IPS DF 6.9 (cell line): ENCODE data around the gene ACOT2.
"Not testable (repeated sequence)": the region's sequence is repeated elsewhere in the genome, so short reads cannot be mapped to it uniquely, and the experiment has no call there.

ENCODE experiments used
- DNase-seq: peaks from one replicate; pipeline ENCODE4 v3.0.0-alpha.2; 2013; ENCODE audit warnings: low read depth, low spot score
- H3K27ac ChIP-seq: one replicate; pipeline ENCODE4 v1.5.1; 2013; ENCODE audit warnings: low read length, control low read depth
- H3K27me3 ChIP-seq: 2 replicates; pipeline ENCODE4 v1.6.1; 2013; ENCODE audit warnings: mild to moderate bottlenecking, low read length; ENCODE audit not compliant: control insufficient read depth, insufficient read depth
- H3K36me3 ChIP-seq: 2 replicates; pipeline ENCODE4 v1.6.1; 2013; ENCODE audit warnings: low read length; ENCODE audit not compliant: control insufficient read depth, insufficient read depth
- H3K4me1 ChIP-seq: 2 replicates; pipeline ENCODE4 v1.6.1; 2013; ENCODE audit warnings: low read length; ENCODE audit not compliant: control insufficient read depth, insufficient read depth
- H3K4me3 ChIP-seq: 2 replicates; pipeline ENCODE4 v1.5.1; 2013; ENCODE audit warnings: mild to moderate bottlenecking, low read length
- H3K9me3 ChIP-seq: 2 replicates; pipeline ENCODE4 v1.6.1; 2013; ENCODE audit warnings: low read length, inconsistent platforms; ENCODE audit not compliant: control insufficient read depth, insufficient read depth
- WGBS: extraction: QIAGEN DNeasy Blood & Tissue Kit; methylation state at CpG from one replicate; pipeline ENCODE4 v1.1.7; 2013; ENCODE audit warnings: mixed read lengths, missing lambda C conversion rate; ENCODE audit not compliant: insufficient read length, insufficient coverage; 5-methylcytosine and 5-hydroxymethylcytosine counted together

Gene ACOT2

GRCh38 chr14:73567951-73568885, 795 bp upstream of the ACOT2 start:
- WGBS, result 100% methylated on average over 2 of the region's 16 CpGs
- Histone ChIP-seq H3K27me3 (no peaks in the 10 kb centered on the region), H3K9me3 (no peaks in the 10 kb centered on the region), H3K4me1 (peaks cover 5% of the 10 kb centered on the region; the same call in 1 of the 2 replicates), H3K4me3 (no peak overlapping the region; the same call in 1 of the 2 replicates), H3K36me3 (no peaks in the 10 kb centered on the region), H3K27ac (no peak overlapping the region)
- DNase-seq, result no peak

- not testable (repeated sequence) for H3K27me3 ChIP-seq, H3K4me1 ChIP-seq, DNase-seq, H3K36me3 ChIP-seq, H3K9me3 ChIP-seq, H3K27ac ChIP-seq
- peak overlapping the region; percentile 48; the same call in 1 of the 2 replicates for H3K4me3 ChIP-seq
- WGBS, result no CpG with 5 or more reads among the region's 4 CpGs
These were observed 178 bp upstream of the ACOT2 start for GRCh38 chr14:73568886-73569184.

GRCh38 chr14:73570913-73571312, 1.9 kb downstream of the ACOT2 start:
- not testable (repeated sequence) for H3K27ac ChIP-seq, H3K4me1 ChIP-seq, DNase-seq, H3K36me3 ChIP-seq, H3K27me3 ChIP-seq, H3K9me3 ChIP-seq, H3K4me3 ChIP-seq
- WGBS, result no CpG with 5 or more reads among the region's 8 CpGs

GRCh38 chr14:73573034-73573433, 4.0 kb downstream of the ACOT2 start:
- no CpG with 5 or more reads among the region's 5 CpGs for WGBS
- not testable (repeated sequence) for H3K9me3 ChIP-seq, H3K4me1 ChIP-seq, H3K27ac ChIP-seq, H3K4me3 ChIP-seq, DNase-seq, H3K27me3 ChIP-seq, H3K36me3 ChIP-seq

- DNase-seq, result not testable (repeated sequence)
- WGBS, result no CpG with 5 or more reads among the region's 4 CpGs
These were observed 4.7 kb downstream of the ACOT2 start for GRCh38 chr14:73573740-73574139.

GRCh38 chr14:73574251-73574650, 5.2 kb downstream of the ACOT2 start:
- not testable (repeated sequence) for DNase-seq, H3K4me3 ChIP-seq, H3K36me3 ChIP-seq, H3K27me3 ChIP-seq, H3K4me1 ChIP-seq, H3K27ac ChIP-seq, H3K9me3 ChIP-seq
- WGBS, result no CpG with 5 or more reads among the region's 7 CpGs

More at GRCh38 chr14:73573740-73574139, 4.7 kb downstream of the ACOT2 start:
- not testable (repeated sequence) for H3K9me3 ChIP-seq, H3K4me3 ChIP-seq, H3K4me1 ChIP-seq, H3K36me3 ChIP-seq, H3K27ac ChIP-seq, H3K27me3 ChIP-seq

GRCh38 chr14:73576391-73576790, 7.4 kb downstream of the ACOT2 start:
- no peak overlapping the region for H3K4me3 ChIP-seq
- DNase-seq, result no peak
- no peaks in the 10 kb centered on the region for H3K9me3 ChIP-seq
- H3K27me3 ChIP-seq, result no peaks in the 10 kb centered on the region
- no peaks in the 10 kb centered on the region for H3K4me1 ChIP-seq
- no peak overlapping the region for H3K27ac ChIP-seq
- no CpG with 5 or more reads among the region's 3 CpGs for WGBS
- H3K36me3 ChIP-seq, result no peaks in the 10 kb centered on the region

- not testable (repeated sequence) for H3K27me3 ChIP-seq, DNase-seq
- no CpG with 5 or more reads among the region's 2 CpGs for WGBS
These were observed 8.2 kb downstream of the ACOT2 start for GRCh38 chr14:73577214-73577613.

GRCh38 chr14:73582102-73582979, 13.3 kb downstream of the ACOT2 start:
- not testable (repeated sequence) for H3K27ac ChIP-seq, H3K9me3 ChIP-seq, H3K4me3 ChIP-seq, H3K36me3 ChIP-seq, DNase-seq, H3K4me1 ChIP-seq, H3K27me3 ChIP-seq
- no CpG with 5 or more reads among the region's 11 CpGs for WGBS

More at GRCh38 chr14:73577214-73577613, 8.2 kb downstream of the ACOT2 start:
- H3K4me3 ChIP-seq, H3K4me1 ChIP-seq, H3K9me3 ChIP-seq, H3K36me3 ChIP-seq, H3K27ac ChIP-seq: not testable (repeated sequence)

GRCh38 chr14:73588695-73589094, 19.7 kb downstream of the ACOT2 start:
- Histone ChIP-seq H3K9me3 (no peaks in the 10 kb centered on the region), H3K27me3 (no peaks in the 10 kb centered on the region), H3K36me3 (no peaks in the 10 kb centered on the region), H3K4me3 (no peak overlapping the region), H3K4me1 (no peaks in the 10 kb centered on the region), H3K27ac (no peak overlapping the region)
- no CpG with 5 or more reads among the region's 1 CpG for WGBS
- no peak for DNase-seq
